HG03439 (cell line): ENCODE measurements around the gene IFT43.

ENCODE experiments used
- ATAC-seq: cut with Tn5 transposase; IDR thresholded peaks from one replicate; pipeline ENCODE4 v1.9.1; 2021; ENCODE audit warnings: mild to moderate bottlenecking, moderate library complexity; ENCODE audit not compliant: unreplicated experiment

IFT43 gene

GRCh38 chr14:75979648-75980565, 5.7 kb upstream of the IFT43 start:
- ATAC-seq = no peak

DNA sequence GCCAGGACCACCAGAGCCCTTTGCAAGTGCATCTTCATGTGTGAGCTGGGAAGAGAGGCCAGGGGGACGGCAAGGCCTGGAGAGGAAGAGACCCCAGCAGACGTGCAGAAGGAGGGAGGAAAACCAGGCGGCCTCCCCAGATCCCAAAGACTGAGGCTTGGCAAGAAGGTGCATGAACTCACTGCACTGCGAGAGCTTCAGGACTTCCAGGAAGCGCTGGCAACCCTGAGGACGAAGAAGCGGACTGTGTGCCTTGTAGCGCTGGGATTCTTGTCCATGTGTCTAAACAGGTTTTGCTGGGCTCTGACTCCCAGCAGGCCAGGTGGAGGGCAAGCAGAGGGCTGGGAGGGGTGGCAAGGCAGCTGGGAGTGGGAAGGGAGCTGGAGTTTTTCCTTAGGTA, 4.7 kb upstream of the IFT43 start:
- no peak for ATAC-seq

DNA sequence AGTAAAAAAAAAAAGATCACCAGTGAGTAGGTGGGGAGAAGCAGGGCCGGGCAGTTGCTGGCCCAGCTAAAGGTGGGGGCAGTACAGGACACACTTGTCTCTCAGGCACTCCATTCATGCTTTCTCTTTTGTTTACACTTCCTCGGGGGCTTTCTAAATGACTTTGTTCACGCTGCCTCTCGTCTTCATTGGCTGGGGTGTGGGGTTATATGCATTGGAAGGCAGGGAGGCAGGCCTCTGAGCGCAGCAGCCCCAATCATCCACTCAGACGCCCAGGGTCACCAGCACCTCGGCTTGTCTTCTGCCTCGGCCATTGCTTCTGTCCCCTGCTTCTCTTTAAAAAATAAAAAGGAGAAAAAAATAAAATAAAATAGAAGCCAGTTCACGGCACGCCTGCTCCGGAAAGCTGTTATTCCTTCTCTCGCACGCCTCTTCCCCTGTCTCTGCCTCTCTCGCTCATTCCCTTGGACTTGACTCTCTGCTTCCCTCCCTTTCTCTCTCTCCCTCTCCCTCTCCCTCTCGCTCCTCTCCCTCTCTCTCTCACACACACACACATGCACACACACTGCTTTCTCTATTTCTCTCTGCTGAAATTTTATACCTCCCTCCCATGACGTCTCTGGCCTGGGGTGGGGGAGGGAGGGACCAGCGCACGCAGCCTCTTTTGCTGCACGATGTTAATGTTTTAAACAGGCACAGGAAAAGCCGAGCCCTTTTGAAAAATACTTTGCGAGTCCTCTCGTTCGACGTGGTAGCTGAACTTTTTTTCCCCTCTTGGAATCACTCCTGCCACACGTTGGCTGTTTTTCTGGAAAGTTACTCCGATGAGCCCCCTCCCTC, 3.9 kb upstream of the IFT43 start, which contains the start of gene TGFB3:
Gene TGFB3, minus strand, starts transcription at position 570 of the 840 bp plus-strand sequence. CDS start 1,102 bp downstream, outside the sequence.
- ATAC-seq = peak; percentile 50

GRCh38 chr14:75982266-75983018, 3.1 kb upstream of the IFT43 start:
- ATAC-seq = no peak

DNA sequence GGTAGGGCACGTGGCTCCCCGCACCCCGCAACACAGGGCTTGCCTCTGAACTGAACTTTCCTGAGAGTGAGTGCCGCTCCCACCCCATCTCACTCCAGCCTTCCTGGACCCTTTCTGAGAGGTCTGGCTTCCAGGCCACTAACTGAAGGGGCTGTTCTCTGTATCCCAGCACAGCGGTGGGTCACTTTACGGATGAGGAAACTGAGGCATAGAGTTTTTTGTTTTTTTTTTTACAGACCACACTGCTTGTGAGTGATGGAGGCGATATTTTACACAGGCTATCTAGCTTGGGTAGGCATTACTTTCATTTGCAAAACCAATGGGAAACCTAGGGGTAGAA, 2.6 kb upstream of the IFT43 start:
- no peak for ATAC-seq

- no peak for ATAC-seq
These were observed 889 bp upstream of the IFT43 start for GRCh38 chr14:75984674-75985073.

- no peak for ATAC-seq
These were observed 839 bp downstream of the IFT43 start for GRCh38 chr14:75986439-75986765.

DNA sequence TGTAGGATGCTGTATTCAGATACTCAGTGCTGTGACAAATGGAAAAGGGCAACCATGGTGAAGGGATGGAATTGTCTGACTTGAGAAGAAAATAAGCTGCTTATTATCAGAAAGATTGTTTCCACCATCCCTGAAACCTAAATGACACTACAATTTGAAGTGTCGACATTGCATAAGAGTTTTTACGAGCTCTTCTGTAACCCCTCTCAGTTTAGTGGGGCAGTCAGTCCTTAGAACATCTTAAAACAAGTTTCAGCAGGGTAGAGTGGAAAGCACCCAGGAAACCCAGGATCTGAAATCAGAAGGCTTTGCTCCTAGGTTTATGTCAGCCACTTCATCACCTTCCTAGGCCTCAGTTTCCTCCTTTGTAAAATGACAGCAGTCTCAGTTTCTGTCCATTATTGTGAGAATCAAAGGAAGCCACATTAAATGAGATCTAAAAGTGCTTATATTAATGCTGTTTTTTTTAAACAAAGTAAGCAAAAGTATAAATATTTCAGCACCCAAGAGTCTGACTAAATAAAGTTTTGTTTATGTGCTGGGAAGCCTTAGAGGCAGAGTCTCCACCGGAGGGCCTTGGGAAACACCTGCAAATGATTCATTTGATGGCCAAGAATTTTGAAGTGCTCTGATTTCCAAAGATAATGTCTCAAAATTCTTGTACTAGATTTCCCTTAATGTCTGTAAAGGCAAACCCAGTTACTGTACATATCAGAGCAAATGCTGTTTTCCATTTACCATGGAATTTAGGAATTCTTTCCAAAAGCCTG, 1.8 kb downstream of the IFT43 start:
- no peak for ATAC-seq

GRCh38 chr14:75989134-75989533, 3.6 kb downstream of the IFT43 start:
- ATAC-seq = no peak

GRCh38 chr14:75990297-75990696, 4.7 kb downstream of the IFT43 start:
- ATAC-seq = no peak

DNA sequence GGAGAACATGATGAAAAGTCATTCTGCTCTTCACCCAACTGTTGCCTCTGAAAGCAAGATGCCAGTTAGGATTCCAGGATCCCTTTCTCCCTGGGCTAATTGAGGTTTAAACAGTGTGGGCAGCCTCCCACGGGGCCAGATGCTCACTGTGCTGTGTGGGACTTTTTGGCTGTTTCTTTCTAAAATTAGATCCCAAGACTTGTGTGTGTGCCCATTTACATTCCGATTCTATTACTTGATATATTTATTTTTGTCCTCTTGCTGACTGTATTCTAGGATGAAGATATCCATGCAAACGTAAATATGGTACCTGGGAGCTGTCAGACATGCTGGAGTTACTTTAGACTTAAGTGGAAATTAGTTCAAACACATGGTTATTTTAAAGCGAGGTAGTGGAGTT, 6.2 kb downstream of the IFT43 start:
- ATAC-seq = no peak

DNA sequence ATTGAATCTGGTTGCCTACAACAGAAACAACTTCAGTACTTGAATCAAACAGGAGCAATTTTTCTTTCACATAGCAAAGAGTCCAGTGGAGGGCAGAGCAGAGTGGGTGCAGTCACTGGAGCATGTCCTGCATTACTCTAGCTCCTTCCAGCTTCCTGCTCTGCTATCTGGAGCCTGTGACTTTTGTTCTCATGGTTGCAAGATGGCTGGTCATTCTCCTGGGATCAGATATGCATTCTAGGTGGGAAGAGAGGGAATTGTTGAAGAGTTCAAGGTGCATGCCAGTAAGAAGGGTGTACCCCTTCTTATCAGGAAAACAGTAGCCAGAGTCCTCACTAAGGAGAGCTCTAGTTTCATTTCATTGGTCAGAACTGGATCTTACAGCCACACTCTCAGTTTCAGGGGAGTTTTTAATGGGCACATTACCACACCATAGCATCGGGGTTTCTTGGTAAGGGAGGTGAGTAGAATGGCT, 8.0 kb downstream of the IFT43 start:
- ATAC-seq = no peak

DNA sequence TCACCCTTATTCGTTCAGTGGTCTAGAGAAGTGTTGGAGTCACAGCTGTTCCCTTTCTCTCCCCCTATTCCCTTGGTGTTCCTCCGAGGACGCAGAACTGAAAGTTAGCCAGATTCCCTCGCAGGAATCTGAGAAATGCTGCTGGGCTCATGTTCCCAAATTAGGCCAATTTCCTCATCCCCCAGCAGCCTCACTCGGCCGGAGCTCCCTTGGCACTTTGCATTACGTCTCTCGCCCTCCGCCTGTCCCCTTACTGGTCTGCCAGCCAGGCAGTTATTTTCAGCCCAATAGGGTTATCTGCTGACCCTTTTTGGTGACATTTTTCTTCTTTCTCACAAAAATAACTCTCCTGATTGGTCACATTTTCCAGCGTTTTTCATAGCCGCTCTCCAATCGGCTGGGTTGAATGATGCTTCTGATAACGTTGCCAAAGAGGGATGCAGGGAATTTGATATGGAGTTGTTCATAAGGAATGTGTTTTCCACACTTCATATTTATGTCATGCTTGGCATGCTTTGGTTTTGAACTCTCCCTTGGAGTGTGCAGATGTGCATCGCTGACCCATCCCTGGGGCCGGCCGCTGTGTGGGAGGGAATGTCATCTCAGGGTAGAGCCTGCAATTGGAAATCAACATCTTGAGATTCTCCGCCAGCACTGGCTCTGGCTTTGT, 9.9 kb downstream of the IFT43 start:
- no peak for ATAC-seq

DNA sequence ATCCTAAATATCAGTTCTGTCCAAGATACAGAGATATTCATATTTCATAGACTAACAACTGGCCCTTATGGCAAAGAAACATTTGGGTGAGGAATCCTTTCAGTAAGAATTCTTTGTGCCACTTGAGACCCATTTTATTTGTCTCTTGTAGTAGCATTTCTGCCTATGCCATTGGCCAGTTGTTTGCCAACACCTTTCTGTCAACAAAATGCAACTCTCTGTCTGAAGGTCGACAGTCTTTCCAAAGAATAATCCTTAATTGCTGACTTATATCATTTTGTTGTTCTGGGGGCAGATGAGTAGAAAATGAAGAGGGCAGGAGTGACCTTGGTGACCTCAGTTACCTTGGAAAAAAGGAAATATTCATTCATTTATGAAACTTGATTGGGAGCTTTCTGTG, 10.9 kb downstream of the IFT43 start:
- no peak for ATAC-seq

GRCh38 chr14:75999511-76000190, 14.1 kb downstream of the IFT43 start:
- no peak for ATAC-seq

DNA sequence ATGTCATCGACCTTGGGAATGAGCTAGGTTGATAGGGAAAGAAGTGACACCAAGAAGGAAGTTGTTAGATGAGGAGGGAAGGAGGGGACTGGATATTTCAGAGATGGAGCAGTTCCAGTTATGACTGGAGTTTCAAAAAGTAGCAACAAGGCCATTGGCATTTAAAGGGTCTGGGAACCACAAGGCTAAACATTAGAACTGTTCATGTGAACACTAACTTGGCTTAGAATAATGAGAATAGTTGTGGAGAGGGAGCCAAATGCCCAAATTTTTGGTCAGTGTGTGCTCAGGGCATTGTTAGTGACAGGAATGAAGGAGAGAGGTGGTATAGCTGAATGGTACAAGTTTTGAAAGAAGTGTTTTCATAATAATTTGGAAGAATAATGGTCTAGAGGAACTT, 16.8 kb downstream of the IFT43 start:
- ATAC-seq = no peak

DNA sequence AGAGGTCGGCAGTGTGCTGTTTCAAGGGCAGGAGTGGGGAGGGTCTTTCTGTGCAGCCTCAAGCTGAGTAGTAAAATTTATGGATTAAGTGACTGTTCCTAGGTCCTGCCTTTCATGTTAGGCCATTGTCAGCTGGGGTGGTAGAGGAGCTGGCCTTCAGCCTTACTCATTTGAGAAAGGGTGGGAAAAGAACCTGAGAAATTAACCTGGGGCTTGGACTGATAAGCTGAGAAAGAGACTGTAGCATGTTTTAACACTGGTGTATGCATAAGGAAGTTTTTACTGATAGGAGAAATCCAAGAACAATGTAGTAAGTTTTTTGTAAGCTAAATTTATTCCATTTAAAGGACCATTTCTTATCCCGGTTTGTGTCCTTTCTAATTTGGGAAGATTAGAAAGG, 20.7 kb downstream of the IFT43 start:
- ATAC-seq = no peak

DNA sequence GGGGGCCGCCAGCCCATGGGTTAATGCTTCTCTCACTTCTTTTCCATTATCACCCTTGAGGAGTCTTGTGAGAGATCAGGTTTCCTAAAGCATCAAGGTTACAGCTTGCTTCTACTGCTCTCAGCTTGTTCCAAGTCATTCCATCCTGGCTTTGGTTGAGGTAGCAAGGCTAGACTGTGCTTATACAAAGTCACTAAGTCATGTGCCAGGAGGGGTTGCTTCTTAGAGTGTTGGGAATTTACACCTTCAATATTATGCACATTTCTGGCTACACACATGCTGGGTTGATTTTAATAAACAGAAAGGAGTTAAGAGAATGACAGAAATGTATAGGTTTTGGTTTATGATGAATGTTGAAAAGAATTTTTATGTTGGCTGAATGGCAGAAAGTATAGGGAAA, 21.8 kb downstream of the IFT43 start:
- no peak for ATAC-seq

DNA sequence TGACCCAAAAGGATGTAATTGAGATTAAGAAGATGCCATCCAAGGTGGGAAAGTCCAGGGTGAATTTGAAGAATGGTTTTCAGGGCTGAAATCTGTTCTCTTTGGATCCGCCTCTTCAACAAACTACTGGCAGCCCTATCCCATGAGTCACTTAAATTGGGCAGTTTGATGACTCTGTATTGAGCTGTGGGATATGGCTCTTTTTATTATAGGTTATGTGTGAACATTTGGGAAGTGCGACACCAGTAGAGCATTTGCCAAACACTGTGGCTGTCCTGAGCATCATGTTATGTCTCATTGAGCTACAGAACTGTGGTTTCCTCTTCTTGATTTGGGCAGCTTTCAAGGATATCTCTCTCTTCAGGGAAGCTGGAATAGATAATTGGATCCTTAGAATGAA, 22.3 kb downstream of the IFT43 start:
- ATAC-seq = no peak
